ENCODE measurements around the gene ATF6.

ATF6 gene

GRCh38 chr1:161869291-161869690 lies 103.2 kb downstream of the ATF6 start:
- Histone ChIP-seq H3K4me1 (ENCODE audit: insufficient read depth, poor library complexity, severe bottlenecking) (no peaks in the 10 kb centered on the region), H3K9me3 (ENCODE audit: severe bottlenecking) (no peaks in the 10 kb centered on the region), H3K27me3 (ENCODE audit: insufficient read depth, poor library complexity, severe bottlenecking) (no peaks in the 10 kb centered on the region), H3K27ac (ENCODE audit: poor library complexity, severe bottlenecking) (no peak overlapping the region), H3K36me3 (ENCODE audit: low read depth) (peaks cover 7% of the 10 kb centered on the region; the same call in 1 of the 2 replicates), H3K4me3 (ENCODE audit: severe bottlenecking) (no peak overlapping the region)
- DNase-seq (ENCODE audit: low spot score) (no peak), ATAC-seq (ENCODE audit: low read depth) (no peak)
- no peak for TF ChIP-seq CTCF (IDR thresholded peaks at IDR 0.05; ENCODE audit: poor library complexity, severe bottlenecking)

GRCh38 chr1:161872506-161872905 lies 106.4 kb downstream of the ATF6 start:
- Histone ChIP-seq H3K27me3 (ENCODE audit: insufficient read depth, poor library complexity, severe bottlenecking) (no peaks in the 10 kb centered on the region), H3K36me3 (ENCODE audit: low read depth) (no peaks in the 10 kb centered on the region), H3K4me3 (ENCODE audit: severe bottlenecking) (no peak overlapping the region), H3K4me1 (ENCODE audit: insufficient read depth, poor library complexity, severe bottlenecking) (no peaks in the 10 kb centered on the region), H3K27ac (ENCODE audit: poor library complexity, severe bottlenecking) (no peak overlapping the region), H3K9me3 (ENCODE audit: severe bottlenecking) (no peaks in the 10 kb centered on the region)
- no peak for TF ChIP-seq CTCF (IDR thresholded peaks at IDR 0.05; ENCODE audit: poor library complexity, severe bottlenecking)
- ATAC-seq (ENCODE audit: low read depth): no peak
- no peak for DNase-seq (ENCODE audit: low spot score)

- ATAC-seq (ENCODE audit: low read depth): no peak
- H3K9me3 ChIP-seq (ENCODE audit: severe bottlenecking): no peaks in the 10 kb centered on the region
- no peak overlapping the region for H3K27ac ChIP-seq (ENCODE audit: poor library complexity, severe bottlenecking)
- TF ChIP-seq CTCF (IDR thresholded peaks at IDR 0.05; ENCODE audit: poor library complexity, severe bottlenecking): no peak
- DNase-seq (ENCODE audit: low spot score): no peak
- H3K36me3 ChIP-seq (ENCODE audit: low read depth): no peaks in the 10 kb centered on the region
- no peak overlapping the region for H3K4me3 ChIP-seq (ENCODE audit: severe bottlenecking)
- H3K27me3 ChIP-seq (ENCODE audit: insufficient read depth, poor library complexity, severe bottlenecking): no peaks in the 10 kb centered on the region
- H3K4me1 ChIP-seq (ENCODE audit: insufficient read depth, poor library complexity, severe bottlenecking): peaks cover 6% of the 10 kb centered on the region
These were observed 113.1 kb downstream of the ATF6 start for GRCh38 chr1:161879261-161879660.

GRCh38 chr1:161884475-161884874 lies 118.4 kb downstream of the ATF6 start:
- Histone ChIP-seq H3K9me3 (ENCODE audit: severe bottlenecking) (no peaks in the 10 kb centered on the region), H3K4me3 (ENCODE audit: severe bottlenecking) (no peak overlapping the region), H3K36me3 (ENCODE audit: low read depth) (no peaks in the 10 kb centered on the region), H3K27me3 (ENCODE audit: insufficient read depth, poor library complexity, severe bottlenecking) (no peaks in the 10 kb centered on the region), H3K27ac (ENCODE audit: poor library complexity, severe bottlenecking) (no peak overlapping the region), H3K4me1 (ENCODE audit: insufficient read depth, poor library complexity, severe bottlenecking) (peaks cover 13% of the 10 kb centered on the region)
- DNase-seq (ENCODE audit: low spot score) (no peak), ATAC-seq (ENCODE audit: low read depth) (no peak)
- no peak for TF ChIP-seq CTCF (IDR thresholded peaks at IDR 0.05; ENCODE audit: poor library complexity, severe bottlenecking)

GRCh38 chr1:161885003-161885402 lies 118.9 kb downstream of the ATF6 start:
- Histone ChIP-seq H3K4me1 (ENCODE audit: insufficient read depth, poor library complexity, severe bottlenecking) (peaks cover 13% of the 10 kb centered on the region), H3K27ac (ENCODE audit: poor library complexity, severe bottlenecking) (peak overlapping the region; percentile 15), H3K9me3 (ENCODE audit: severe bottlenecking) (peaks cover 2% of the 10 kb centered on the region), H3K36me3 (ENCODE audit: low read depth) (no peaks in the 10 kb centered on the region), H3K4me3 (ENCODE audit: severe bottlenecking) (no peak overlapping the region), H3K27me3 (ENCODE audit: insufficient read depth, poor library complexity, severe bottlenecking) (no peaks in the 10 kb centered on the region)
- no peak for TF ChIP-seq CTCF (IDR thresholded peaks at IDR 0.05; ENCODE audit: poor library complexity, severe bottlenecking)
- no peak for DNase-seq (ENCODE audit: low spot score)
- ATAC-seq (ENCODE audit: low read depth): peak; percentile 98

Measured in RWPE2 (cell line).